Activated naive CD4-positive, alpha-beta T cell treated with Interleukin-2 at 50 U/mL for 16 hours (primary cell): ENCODE measurements around the gene HAAO.

Experiments
- DNase-seq: peaks from one replicate; pipeline ENCODE4 v3.0.0-alpha.2; 2020

Gene HAAO

GRCh38 chr2:42767080-42767898 lies 25.1 kb downstream of the HAAO start:
- no peak for DNase-seq

GRCh38 chr2:42765686-42766085 lies 26.7 kb downstream of the HAAO start:
- no peak for DNase-seq

- DNase-seq = no peak
These were observed 27.5 kb downstream of the HAAO start for GRCh38 chr2:42764901-42765300.

- DNase-seq = no peak
These were observed 28.3 kb downstream of the HAAO start, which contains the start of gene OXER1 for GRCh38 chr2:42764096-42764495. OXER1 (minus strand) TSS chr2:42764135; CDS start chr2:42764062, 73 bp downstream.

GRCh38 chr2:42762823-42763804 lies 29.3 kb downstream of the HAAO start:
- DNase-seq = no peak

GRCh38 chr2:42762155-42762554 lies 30.2 kb downstream of the HAAO start:
- no peak for DNase-seq

GRCh38 chr2:42761554-42761953 lies 30.8 kb downstream of the HAAO start:
- no peak for DNase-seq

- DNase-seq = no peak
These were observed 33.6 kb downstream of the HAAO start for GRCh38 chr2:42758751-42759150.

GRCh38 chr2:42757981-42758740 lies 34.2 kb downstream of the HAAO start:
- DNase-seq = no peak

- no peak for DNase-seq
These were observed 35.3 kb downstream of the HAAO start for GRCh38 chr2:42756966-42757513.

GRCh38 chr2:42756150-42756775 lies 36.1 kb downstream of the HAAO start:
- no peak for DNase-seq

GRCh38 chr2:42755191-42755880 lies 37.0 kb downstream of the HAAO start:
- DNase-seq = no peak

- DNase-seq = no peak
These were observed 37.6 kb downstream of the HAAO start for GRCh38 chr2:42754776-42755140.

- DNase-seq = no peak
These were observed 38.2 kb downstream of the HAAO start for GRCh38 chr2:42754021-42754775.

GRCh38 chr2:42752816-42753813 lies 39.3 kb downstream of the HAAO start:
- no peak for DNase-seq

- DNase-seq = no peak
These were observed 40.1 kb downstream of the HAAO start for GRCh38 chr2:42752314-42752713.

GRCh38 chr2:42748840-42749239 lies 43.5 kb downstream of the HAAO start:
- DNase-seq = no peak

- no peak for DNase-seq
These were observed 45.0 kb downstream of the HAAO start for GRCh38 chr2:42747422-42747821.

- DNase-seq = no peak
These were observed 47.8 kb downstream of the HAAO start for GRCh38 chr2:42744545-42745082.
